Caki2 (cell line): ENCODE data around the gene COL11A2. TPM values are rescaled to one million over a fixed set of nuclear protein-coding genes. Genes with fewer than 3 reads are reported as not detected.

Source experiments
- total RNA-seq: library from RNA; depleted of rRNA; stranded (reverse); fragments of >200 nt; shearing (Covaris generic); gene quantifications from 2 replicates; pipeline ENCODE4 v1.2.3, GENCODE V29; 2014; ENCODE audit warnings: low replicate concordance; rRNA removed

Gene COL11A2
- total RNA-seq, 1 experiment from 2014 or later, result 1.4 TPM

Other genes with a start within 250 kb of the COL11A2 start
- 7.4 and 16.7 TPM in 2 replicates for gene HLA-DMA, start 239.4 kb downstream of the COL11A2 start, total RNA-seq
- 43.7 and 62.6 TPM in 2 replicates for gene BRD2, start 223.9 kb downstream of the COL11A2 start, total RNA-seq
- gene HLA-DOA, start 182.9 kb downstream of the COL11A2 start, total RNA-seq, result not detected in 2 replicates
- not detected in 2 replicates for gene HLA-DPA1, start 118.8 kb downstream of the COL11A2 start, total RNA-seq
- not detected in 2 replicates for gene HLA-DPB1, start 116.5 kb downstream of the COL11A2 start, total RNA-seq
- gene RXRB, start 8.2 kb upstream of the COL11A2 start, total RNA-seq, result 25.1 and 30.0 TPM in 2 replicates
- 232 and 245 TPM in 2 replicates for gene SLC39A7, start 8.4 kb upstream of the COL11A2 start, total RNA-seq
- 41.2 and 79.7 TPM in 2 replicates for gene HSD17B8, start 12.2 kb upstream of the COL11A2 start, total RNA-seq
- 51.4 and 56.9 TPM in 2 replicates for gene RING1, start 16.0 kb upstream of the COL11A2 start, total RNA-seq
- 21.1 and 27.6 TPM in 2 replicates for gene VPS52, start 79.4 kb upstream of the COL11A2 start, total RNA-seq
- gene RPS18, start 79.6 kb upstream of the COL11A2 start, total RNA-seq, result 3,205 and 3,207 TPM in 2 replicates
- gene B3GALT4, start 84.7 kb upstream of the COL11A2 start, total RNA-seq, result not detected in 2 replicates
- 92.5 and 98.2 TPM in 2 replicates for gene WDR46, start 96.8 kb upstream of the COL11A2 start, total RNA-seq
- gene PFDN6, start 97.1 kb upstream of the COL11A2 start, total RNA-seq, result 151 and 264 TPM in 2 replicates
- gene RGL2, start 106.5 kb upstream of the COL11A2 start, total RNA-seq, result 38.8 and 53.7 TPM in 2 replicates
- gene TAPBP, start 121.6 kb upstream of the COL11A2 start, total RNA-seq, result 132 and 145 TPM in 2 replicates
- 16.1 and 16.6 TPM in 2 replicates for gene ZBTB22, start 125.3 kb upstream of the COL11A2 start, total RNA-seq
- gene DAXX, start 130.5 kb upstream of the COL11A2 start, total RNA-seq, result 56.5 and 59.5 TPM in 2 replicates
- gene KIFC1, start 199.4 kb upstream of the COL11A2 start, total RNA-seq, result 176 and 179 TPM in 2 replicates
- gene PHF1, start 218.5 kb upstream of the COL11A2 start, total RNA-seq, result 32.5 and 43.2 TPM in 2 replicates
- 303 and 346 TPM in 2 replicates for gene CUTA, start 225.6 kb upstream of the COL11A2 start, total RNA-seq
- gene SYNGAP1, start 227.6 kb upstream of the COL11A2 start, total RNA-seq, result 0.14 TPM in 2 replicates